GM12873 (cell line): ENCODE measurements around the gene ARNT2.

Experiments
- CTCF ChIP-seq: IDR thresholded peaks from 2 replicates; pipeline ENCODE4 v1.5.1; 2012; ENCODE audit warnings: low read depth, mild to moderate bottlenecking, moderate library complexity, low read length, control low read depth; ENCODE audit not compliant: insufficient read depth; ENCODE audit errors: missing control alignments

Gene ARNT2

DNA sequence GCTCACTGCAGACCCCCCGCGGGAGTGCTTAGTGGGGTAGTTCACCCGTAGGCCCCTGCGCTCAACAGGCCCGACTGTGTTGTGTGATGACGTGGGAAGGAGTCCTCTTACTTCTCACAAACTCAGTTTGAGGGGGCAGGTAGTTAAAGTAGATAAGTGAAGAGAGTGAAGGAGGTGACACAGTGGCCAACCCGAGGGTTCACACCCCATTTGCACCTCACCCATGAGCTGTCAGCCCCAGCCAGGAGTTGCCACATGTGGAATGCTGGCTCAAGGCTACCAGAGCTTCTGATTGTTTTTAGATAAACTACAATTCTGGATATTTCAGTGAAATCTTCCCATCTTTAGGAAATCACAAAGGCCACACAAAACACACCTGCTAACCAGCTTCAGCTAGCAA lies 226.8 kb downstream of the ARNT2 start:
- no peak for TF ChIP-seq CTCF

- TF ChIP-seq CTCF = no peak
Measured at GRCh38 chr15:80633221-80633620, 229.0 kb downstream of the ARNT2 start.

DNA sequence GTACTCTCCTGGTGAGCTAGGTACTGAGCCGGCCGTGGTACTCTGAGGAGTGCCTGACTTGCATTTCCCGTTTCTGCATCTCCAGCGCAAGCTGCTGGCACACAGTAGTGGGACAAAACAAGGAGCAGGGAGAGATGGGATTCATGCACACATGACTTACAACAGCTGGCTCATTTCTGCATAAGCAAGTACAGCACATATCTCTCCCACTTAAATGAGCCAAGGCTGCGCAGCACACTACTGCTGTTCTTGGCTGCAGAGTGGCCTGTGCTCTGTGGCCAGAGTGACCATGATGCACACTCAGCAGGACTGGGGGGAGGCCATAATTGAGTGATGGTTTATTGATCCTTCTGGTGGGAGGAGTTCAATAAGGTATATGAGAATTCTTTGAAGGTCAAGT lies 231.8 kb downstream of the ARNT2 start:
- TF ChIP-seq CTCF = no peak

- TF ChIP-seq CTCF = no peak
Measured at GRCh38 chr15:80636675-80637074, 232.5 kb downstream of the ARNT2 start.

DNA sequence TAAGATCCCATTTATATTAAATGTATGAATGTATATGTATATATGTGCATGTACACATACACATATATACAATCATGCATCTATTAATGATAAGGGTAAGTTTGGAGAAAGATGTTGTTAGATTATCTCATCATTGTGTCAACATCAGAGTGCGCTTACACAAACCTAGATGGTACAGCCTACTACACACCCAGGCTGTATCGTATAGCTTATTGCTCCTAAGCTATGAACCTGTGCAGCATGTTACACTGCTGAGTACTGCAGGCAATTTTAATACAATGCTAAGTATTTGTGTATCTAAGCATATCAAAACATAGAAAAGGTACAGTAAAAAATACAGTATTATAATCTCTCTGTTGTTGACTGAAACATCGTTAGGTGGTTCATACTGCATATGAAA lies 233.6 kb downstream of the ARNT2 start:
- no peak for TF ChIP-seq CTCF

- no peak for TF ChIP-seq CTCF
Measured at GRCh38 chr15:80638553-80639167, 234.5 kb downstream of the ARNT2 start.

GRCh38 chr15:80639168-80639555 lies 235.0 kb downstream of the ARNT2 start:
- TF ChIP-seq CTCF = no peak
